Stimulated activated CD4-positive, alpha-beta T cell treated with anti-CD3 and anti-CD28 coated beads, Interleukin-1b, Interleukin-23, amount 100 ng/mL, for 1 hour (primary cell): Measurements from ENCODE around the gene UBE4A.

Source experiments
- DNase-seq, 2 donors: peaks; one replicate each; pipeline ENCODE4 v3.0.0-alpha.2; 2020; ENCODE audit warnings: low read depth in 2 of 2

The UBE4A gene

GRCh38 chr11:118359295-118359958 is at the start of gene UBE4A:
UBE4A (plus strand) TSS chr11:118359600; CDS start chr11:118365081, 5,481 bp downstream.
- peak; percentile 96 for DNase-seq

- DNase-seq = no peak
Measured at GRCh38 chr11:118310271-118310670, 49.1 kb upstream of the UBE4A start.

- no peak for DNase-seq
Measured at GRCh38 chr11:118310781-118311485, 48.5 kb upstream of the UBE4A start.

- DNase-seq = no peak
Measured at GRCh38 chr11:118311518-118311917, 47.9 kb upstream of the UBE4A start.

GRCh38 chr11:118312328-118312727 is 47.1 kb upstream of the UBE4A start:
- no peak for DNase-seq

GRCh38 chr11:118313242-118313641 is 46.2 kb upstream of the UBE4A start:
- DNase-seq = no peak

- DNase-seq = no peak
Measured at GRCh38 chr11:118314988-118315411, 44.4 kb upstream of the UBE4A start.

- no peak for DNase-seq
Measured at GRCh38 chr11:118318124-118318523, 41.3 kb upstream of the UBE4A start.

GRCh38 chr11:118318581-118319336 is 40.6 kb upstream of the UBE4A start:
- no peak for DNase-seq

- DNase-seq = no peak
Measured at GRCh38 chr11:118319337-118319707, 40.1 kb upstream of the UBE4A start.

GRCh38 chr11:118320515-118320914 is 38.9 kb upstream of the UBE4A start:
- DNase-seq = no peak

GRCh38 chr11:118321386-118322082 is 37.9 kb upstream of the UBE4A start:
- DNase-seq = no peak

GRCh38 chr11:118322721-118323120 is 36.7 kb upstream of the UBE4A start:
- DNase-seq = no peak

- no peak for DNase-seq
Measured at GRCh38 chr11:118325283-118325682, 34.1 kb upstream of the UBE4A start.

GRCh38 chr11:118328745-118329144 is 30.7 kb upstream of the UBE4A start:
- DNase-seq = no peak

- DNase-seq = no peak
Measured at GRCh38 chr11:118334745-118335144, 24.7 kb upstream of the UBE4A start.

- DNase-seq = peak; percentile 54 to 82
Measured at GRCh38 chr11:118338637-118339061, 20.8 kb upstream of the UBE4A start.

GRCh38 chr11:118339281-118339961 is 20.0 kb upstream of the UBE4A start:
- no peak for DNase-seq

- no peak for DNase-seq
Measured at GRCh38 chr11:118340449-118340848, 19.0 kb upstream of the UBE4A start.

- no peak for DNase-seq
Measured at GRCh38 chr11:118341261-118341660, 18.1 kb upstream of the UBE4A start.

GRCh38 chr11:118341815-118342489 is 17.4 kb upstream of the UBE4A start:
- DNase-seq = no peak
